ENCODE data around the gene WNT11. TPM values are rescaled to one million over a fixed set of nuclear protein-coding genes. Genes with fewer than 3 reads are reported as not detected.

The WNT11 gene
- total RNA-seq, 2 experiments from 2014 or later = 0.30 to 1.2 TPM

DNA sequence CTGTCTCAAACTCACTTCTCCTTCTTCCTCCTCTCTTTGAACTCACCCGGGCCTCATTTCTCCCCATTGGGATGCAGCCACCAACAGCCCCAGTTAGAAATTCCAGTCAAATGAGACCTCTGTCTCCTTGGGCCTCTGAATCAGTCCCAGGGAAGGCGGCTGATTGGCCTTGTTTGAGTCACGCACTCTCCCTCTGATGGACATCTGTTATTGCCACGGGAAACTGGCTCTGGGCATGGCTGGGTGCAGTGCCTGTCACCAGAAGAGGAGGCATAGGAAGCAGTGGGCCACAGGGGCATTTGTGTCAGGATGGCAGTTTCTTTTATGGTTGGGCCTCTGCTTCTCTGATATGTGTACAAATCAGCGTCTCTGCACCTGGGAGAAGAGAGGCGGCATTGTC is 9.6 kb upstream of the WNT11 start:
- H3K9me3 Mint-ChIP-seq = no peaks in the 10 kb centered on the region
- ChIA-PET CTCF (interaction anchor here (1.0 kb wide), 1 partner anchor 9 kb away, joined by 3 read pairs; no protein-coding TSS in a partner anchor), POLR2A (no interaction called here)
- no peak for DNase-seq
- H3K27ac Mint-ChIP-seq = no peak overlapping the region
- intact Hi-C loops (cut with DNase I, micrococcal nuclease) = no loop called here
- TF ChIP-seq, protein P1, sequence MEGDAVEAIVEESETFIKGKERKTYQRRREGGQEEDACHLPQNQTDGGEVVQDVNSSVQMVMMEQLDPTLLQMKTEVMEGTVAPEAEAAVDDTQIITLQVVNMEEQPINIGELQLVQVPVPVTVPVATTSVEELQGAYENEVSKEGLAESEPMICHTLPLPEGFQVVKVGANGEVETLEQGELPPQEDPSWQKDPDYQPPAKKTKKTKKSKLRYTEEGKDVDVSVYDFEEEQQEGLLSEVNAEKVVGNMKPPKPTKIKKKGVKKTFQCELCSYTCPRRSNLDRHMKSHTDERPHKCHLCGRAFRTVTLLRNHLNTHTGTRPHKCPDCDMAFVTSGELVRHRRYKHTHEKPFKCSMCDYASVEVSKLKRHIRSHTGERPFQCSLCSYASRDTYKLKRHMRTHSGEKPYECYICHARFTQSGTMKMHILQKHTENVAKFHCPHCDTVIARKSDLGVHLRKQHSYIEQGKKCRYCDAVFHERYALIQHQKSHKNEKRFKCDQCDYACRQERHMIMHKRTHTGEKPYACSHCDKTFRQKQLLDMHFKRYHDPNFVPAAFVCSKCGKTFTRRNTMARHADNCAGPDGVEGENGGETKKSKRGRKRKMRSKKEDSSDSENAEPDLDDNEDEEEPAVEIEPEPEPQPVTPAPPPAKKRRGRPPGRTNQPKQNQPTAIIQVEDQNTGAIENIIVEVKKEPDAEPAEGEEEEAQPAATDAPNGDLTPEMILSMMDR (IDR thresholded peaks at IDR 0.05) = no peak
- Histone ChIP-seq H3K36me3 (ENCODE audit: insufficient read depth, low read length) (no peaks in the 10 kb centered on the region), H3K27ac (ENCODE audit: low read depth in 1 of 2, low read length in 2 of 2) (no peak overlapping the region), H3K27me3 (ENCODE audit: control insufficient read depth in 1 of 2, insufficient read depth in 2 of 2, low read length in 2 of 2) (peaks cover 4 to 8% of the 10 kb centered on the region in 2 experiments), H3K4me1 (ENCODE audit: insufficient read depth, low read length) (peaks cover 6% of the 10 kb centered on the region), H3K9me3 (ENCODE audit: control insufficient read depth in 1 of 2, insufficient read depth in 1 of 2, low read length in 2 of 2) (no peaks in the 10 kb centered on the region), H3K4me3 (ENCODE audit: low read length) (no peak overlapping the region)
- H3K4me1 Mint-ChIP-seq (ENCODE audit: low read depth) = peaks cover 1% of the 10 kb centered on the region
- peaks cover 20% of the 10 kb centered on the region for H3K27me3 Mint-ChIP-seq
- no peak for ATAC-seq (ENCODE audit: poor library complexity)
- H3K4me3 Mint-ChIP-seq = no peak overlapping the region
- no peaks in the 10 kb centered on the region for H3K36me3 Mint-ChIP-seq (ENCODE audit: low read depth)

DNA sequence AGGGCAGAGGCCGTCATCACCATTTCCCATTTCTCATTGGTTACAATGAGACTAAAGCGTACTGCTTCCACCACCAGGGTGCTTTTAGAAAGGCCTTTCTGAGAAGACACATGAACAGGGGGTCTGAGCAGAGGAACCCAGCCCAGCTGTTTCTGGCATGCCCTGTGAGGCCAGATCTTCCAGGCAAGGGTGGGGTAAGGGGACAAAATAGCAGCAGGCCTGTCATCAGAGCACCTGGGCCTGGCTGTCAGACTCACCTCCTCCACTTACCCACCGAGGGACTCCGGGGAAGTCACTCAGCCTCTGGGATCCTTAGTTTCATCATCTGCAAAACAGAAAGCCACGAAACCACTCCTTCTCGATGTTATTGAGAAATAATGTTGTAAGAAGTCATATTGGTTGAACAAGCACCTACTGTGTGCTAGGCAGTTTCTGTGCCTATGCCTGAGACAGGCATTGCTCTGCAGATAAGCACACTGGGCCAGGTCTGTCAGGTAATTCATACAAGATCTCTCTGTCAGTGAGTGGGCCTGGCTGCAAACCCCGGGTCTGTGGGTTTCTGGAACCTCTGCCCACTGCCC is 8.8 kb upstream of the WNT11 start:
- Histone ChIP-seq H3K4me3 (ENCODE audit: low read length) (no peak overlapping the region), H3K36me3 (ENCODE audit: insufficient read depth, low read length) (no peaks in the 10 kb centered on the region), H3K4me1 (ENCODE audit: insufficient read depth, low read length) (peaks cover 10% of the 10 kb centered on the region), H3K27me3 (ENCODE audit: control insufficient read depth in 1 of 2, insufficient read depth in 2 of 2, low read length in 2 of 2) (peaks cover 4 to 14% of the 10 kb centered on the region in 2 experiments), H3K9me3 (ENCODE audit: control insufficient read depth in 1 of 2, insufficient read depth in 1 of 2, low read length in 2 of 2) (no peaks in the 10 kb centered on the region), H3K27ac (ENCODE audit: low read depth in 1 of 2, low read length in 2 of 2) (no peak overlapping the region)
- TF ChIP-seq, protein P1 (IDR thresholded peaks at IDR 0.05) = no peak
- CTCF ChIA-PET = no interaction called here
- H3K36me3 Mint-ChIP-seq (ENCODE audit: low read depth) = no peaks in the 10 kb centered on the region
- H3K27me3 Mint-ChIP-seq = peaks cover 23% of the 10 kb centered on the region
- POLR2A ChIA-PET = no interaction called here
- intact Hi-C loops (cut with DNase I, micrococcal nuclease) = no loop called here
- H3K4me1 Mint-ChIP-seq (ENCODE audit: low read depth) = peaks cover 3% of the 10 kb centered on the region
- H3K9me3 Mint-ChIP-seq = no peaks in the 10 kb centered on the region
- no peak overlapping the region for H3K4me3 Mint-ChIP-seq
- H3K27ac Mint-ChIP-seq = no peak overlapping the region
- no peak for ATAC-seq (ENCODE audit: poor library complexity)
- DNase-seq = no peak

DNA sequence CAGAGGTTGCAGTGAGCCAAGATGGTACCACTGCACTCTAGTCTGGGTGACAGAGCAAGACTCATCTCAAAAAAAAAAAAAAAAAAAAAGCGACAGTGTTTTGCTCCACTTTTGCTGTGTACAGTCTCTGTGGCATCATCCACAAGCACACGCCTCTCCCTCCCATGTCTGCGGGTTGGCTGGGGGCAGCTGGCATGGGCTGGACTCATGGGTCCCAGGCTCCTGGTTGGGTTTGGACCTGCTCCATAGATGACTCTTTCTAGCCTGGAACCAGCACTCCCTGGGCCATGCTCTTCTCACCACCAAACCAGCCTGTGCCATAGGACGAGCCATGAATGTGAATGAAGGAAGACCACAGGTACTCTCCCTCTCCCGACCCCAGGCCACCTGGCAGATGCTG is 7.9 kb upstream of the WNT11 start:
- ATAC-seq (ENCODE audit: poor library complexity) (no peak), DNase-seq (no peak)
- peaks cover 3% of the 10 kb centered on the region for H3K4me1 Mint-ChIP-seq (ENCODE audit: low read depth)
- H3K27ac ChIP-seq (ENCODE audit: low read depth in 1 of 2, low read length in 2 of 2) = no peak overlapping the region
- H3K27ac Mint-ChIP-seq = no peak overlapping the region
- H3K27me3 ChIP-seq (ENCODE audit: control insufficient read depth in 1 of 2, insufficient read depth in 2 of 2, low read length in 2 of 2) = peaks cover 6 to 21% of the 10 kb centered on the region in 2 experiments
- H3K9me3 ChIP-seq (ENCODE audit: control insufficient read depth in 1 of 2, insufficient read depth in 1 of 2, low read length in 2 of 2) = no peaks in the 10 kb centered on the region
- ChIA-PET POLR2A (no interaction called here), CTCF (no interaction called here)
- intact Hi-C loops (cut with DNase I, micrococcal nuclease) = no loop called here
- H3K9me3 Mint-ChIP-seq = no peaks in the 10 kb centered on the region
- H3K4me3 Mint-ChIP-seq = no peak overlapping the region
- H3K4me3 ChIP-seq (ENCODE audit: low read length) = no peak overlapping the region
- TF ChIP-seq, protein P1 (IDR thresholded peaks at IDR 0.05) = no peak
- H3K36me3 Mint-ChIP-seq (ENCODE audit: low read depth) = no peaks in the 10 kb centered on the region
- no peaks in the 10 kb centered on the region for H3K36me3 ChIP-seq (ENCODE audit: insufficient read depth, low read length)
- H3K4me1 ChIP-seq (ENCODE audit: insufficient read depth, low read length) = peaks cover 19% of the 10 kb centered on the region
- peaks cover 23% of the 10 kb centered on the region for H3K27me3 Mint-ChIP-seq

All from CD4-positive, alpha-beta T cell (primary cell).